GM12874 (cell line): ENCODE data around the gene HOXA3.

ENCODE experiments used
- CTCF ChIP-seq: IDR thresholded peaks from 2 replicates; pipeline ENCODE4 v1.5.1; 2011; ENCODE audit warnings: low read depth, mild to moderate bottlenecking, control low read depth, low read length, moderate library complexity; ENCODE audit not compliant: insufficient read depth

HOXA3 gene

GRCh38 chr7:27083646-27084045, 68.7 kb downstream of the HOXA3 start:
- TF ChIP-seq CTCF, result no peak

GRCh38 chr7:27082171-27082570, 70.2 kb downstream of the HOXA3 start:
- TF ChIP-seq CTCF, result no peak

- no peak for TF ChIP-seq CTCF
Measured at GRCh38 chr7:27080844-27081436, 71.4 kb downstream of the HOXA3 start.

GRCh38 chr7:27079234-27079975, 73.0 kb downstream of the HOXA3 start:
- no peak for TF ChIP-seq CTCF

GRCh38 chr7:27078616-27079233, 73.7 kb downstream of the HOXA3 start:
- no peak for TF ChIP-seq CTCF

GRCh38 chr7:27073076-27073475, 79.3 kb downstream of the HOXA3 start:
- no peak for TF ChIP-seq CTCF

GRCh38 chr7:27071622-27072390, 80.6 kb downstream of the HOXA3 start:
- TF ChIP-seq CTCF, result no peak
